SK-N-SH (cell line): ENCODE measurements around the gene SRCIN1.

Experiments used
- EP300 ChIP-seq, 2 experiments: IDR thresholded peaks; 2 replicates each; pipeline versions ENCODE4 v1.4.0 to v1.6.1; 2012; ENCODE audit warnings: borderline replicate concordance in 1 of 2, low read depth in 1 of 2, low read length in 1 of 2
- FOSL2 ChIP-seq: IDR thresholded peaks from 2 replicates; pipeline ENCODE4 v1.4.0; 2012; ENCODE audit warnings: low read depth, mild to moderate bottlenecking, moderate library complexity, borderline replicate concordance
- GATA2 ChIP-seq: sonication (generic); formaldehyde crosslinking; IDR thresholded peaks from 2 replicates; pipeline ENCODE4 v1.5.0; 2020; ENCODE audit warnings: mild to moderate bottlenecking, missing genetic modification reagents

DNA sequence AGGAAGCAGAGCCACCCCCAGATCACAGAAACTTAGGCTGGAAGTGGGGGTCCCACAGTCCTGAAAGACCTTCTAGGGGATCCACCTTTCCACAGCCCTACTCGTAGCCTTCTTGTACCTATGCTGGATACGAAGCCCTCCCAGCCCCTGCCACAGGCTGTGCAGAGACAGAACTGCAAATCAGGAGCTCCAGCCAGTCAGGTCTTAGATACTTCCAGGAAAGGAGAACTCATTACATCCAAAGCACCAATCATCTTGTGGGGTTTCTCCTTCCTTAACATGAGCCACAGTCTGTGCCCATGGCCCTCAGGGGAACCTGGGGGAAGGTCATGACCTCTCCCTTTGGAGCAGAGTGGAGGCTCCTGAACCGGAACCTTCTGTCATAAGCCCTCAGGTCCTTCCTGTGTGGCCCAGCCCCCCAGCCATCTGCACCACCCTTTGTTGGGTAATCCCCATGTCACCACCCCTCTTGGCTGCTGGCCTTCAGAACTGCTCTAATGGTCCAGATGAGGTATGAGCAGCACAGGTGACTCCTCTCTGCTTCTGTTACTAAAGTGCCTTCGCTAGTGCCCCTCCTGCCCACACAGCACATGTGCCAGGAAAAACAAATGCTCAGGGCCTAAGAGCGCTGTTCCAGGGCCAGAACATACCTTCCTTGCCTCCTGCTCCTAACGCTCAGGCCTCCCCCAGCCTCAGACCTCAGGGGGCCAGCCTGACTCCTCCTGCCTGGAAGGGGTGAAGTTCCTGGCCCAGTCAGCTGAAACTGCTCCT is 14.6 kb downstream of the SRCIN1 start:
- no peak for TF ChIP-seq FOSL2
- TF ChIP-seq EP300 (IDR thresholded peaks at IDR 0.05; ENCODE audit: borderline replicate concordance in 1 of 2, low read depth in 1 of 2, low read length in 1 of 2) = no peak
- no peak for TF ChIP-seq GATA2 (CRISPR knock-in tag)
